ENCODE measurements around the gene MICOS13. TPM values are rescaled to one million over a fixed set of nuclear protein-coding genes. Genes with fewer than 3 reads are reported as not detected.

The MICOS13 gene
- total and polyA plus RNA-seq, 10 of the 15 experiments (the other 5 are each of a cell fraction or from before 2014, with no cell fraction given): 9.4 to 211 (median 51.3) TPM

- no peaks in the 10 kb centered on the region for H3K4me1 ChIP-seq (ENCODE audit: control insufficient read depth, insufficient read depth, low read length)
- ChIA-PET POLR2A (no interaction called here), SMC1A (ENCODE audit: uncharacterized antibody, unreplicated experiment) (interaction anchor here (0.6 kb wide), 1 partner anchor 550 kb away, joined by 3 read pairs; no protein-coding TSS in a partner anchor), CTCF (interaction anchor here (0.7 kb wide), 1 partner anchor 44 kb away, joined by 3 read pairs; no protein-coding TSS in a partner anchor), RAD21 (ENCODE audit: unreplicated experiment) (no interaction called here)
- H3K9me3 ChIP-seq (replicated peaks; ENCODE audit: control insufficient read depth, insufficient read depth, low read length): no peaks in the 10 kb centered on the region
- no peak overlapping the region for H3K27ac ChIP-seq (ENCODE audit: control insufficient read depth, insufficient read depth)
- H3K9ac ChIP-seq (ENCODE audit: control insufficient read depth, insufficient read depth, low read length): no peak overlapping the region
- peaks cover 13% of the 10 kb centered on the region for H4K20me1 ChIP-seq (ENCODE audit: control insufficient read depth, insufficient read depth)
- DNase-seq (ENCODE audit: low read depth, low spot score) (no peak), FAIRE-seq (no peak), ATAC-seq (no peak)
- H3K36me3 ChIP-seq (ENCODE audit: control insufficient read depth in 2 of 2, insufficient read depth in 2 of 2, low read length in 1 of 2): peaks cover 39 to 57% of the 10 kb centered on the region in 2 experiments
- peaks cover 28% of the 10 kb centered on the region for H3K79me2 ChIP-seq (ENCODE audit: control insufficient read depth, insufficient read depth, low read length)
- H3K4me2 ChIP-seq (ENCODE audit: control insufficient read depth, insufficient read depth): no peak overlapping the region
- no peak overlapping the region for H2AFZ ChIP-seq (ENCODE audit: control insufficient read depth, low read depth, low read length)
- intact Hi-C loops (cut with micrococcal nuclease; ENCODE audit: unreplicated experiment) (no loop called here), in situ Hi-C loops (cut with MboI) (no loop called here)
- 75% methylated on average over 4 of the region's 4 CpGs for WGBS (ENCODE audit: insufficient coverage, insufficient replicate concordance, low lambda C conversion rate, missing lambda C conversion rate)
- no TSS peak for BruUV-seq (replicated peaks)
- no peak overlapping the region for H3K4me3 ChIP-seq
- no peaks in the 10 kb centered on the region for H3K27me3 ChIP-seq (replicated peaks in 1 of 2; ENCODE audit: control insufficient read depth in 2 of 2, insufficient read depth in 2 of 2, low read length in 1 of 2)
- TF ChIP-seq CEBPB (IDR thresholded peaks at IDR 0.05; ENCODE audit: borderline replicate concordance in 1 of 2, low read depth in 2 of 2, low read length in 2 of 2): no peak
- TF ChIP-seq ZNF687 (IDR thresholded peaks at IDR 0.05): no peak
- no peak for TF ChIP-seq PML (IDR thresholded peaks at IDR 0.05; ENCODE audit: low read length)
- TF ChIP-seq RELA (IDR thresholded peaks at IDR 0.05; ENCODE audit: borderline replicate concordance, partially characterized antibody): no peak
- TF ChIP-seq STAT1 (conservative IDR thresholded peaks at IDR 0.05): no peak
- no peak for TF ChIP-seq SUZ12 (IDR thresholded peaks at IDR 0.05; ENCODE audit: unreplicated experiment)
- TF ChIP-seq PKNOX1 (IDR thresholded peaks at IDR 0.05): no peak
- no peak for TF ChIP-seq ZNF384 (IDR thresholded peaks at IDR 0.05; ENCODE audit: borderline replicate concordance, low read depth, low read length)
- TF ChIP-seq RBBP5 (conservative IDR thresholded peaks at IDR 0.05): no peak
- no peak for TF ChIP-seq NRF1 (conservative IDR thresholded peaks at IDR 0.05; ENCODE audit: low read depth, low read length)
- no peak for TF ChIP-seq SMARCA5 (IDR thresholded peaks at IDR 0.05)
- no peak for TF ChIP-seq MXI1 (IDR thresholded peaks at IDR 0.05; ENCODE audit: low read depth, low read length)
- TF ChIP-seq TARDBP (IDR thresholded peaks at IDR 0.05; ENCODE audit: borderline replicate concordance): no peak
- no peak for TF ChIP-seq EED (IDR thresholded peaks at IDR 0.05; ENCODE audit: low read depth)
- TF ChIP-seq, protein P1, sequence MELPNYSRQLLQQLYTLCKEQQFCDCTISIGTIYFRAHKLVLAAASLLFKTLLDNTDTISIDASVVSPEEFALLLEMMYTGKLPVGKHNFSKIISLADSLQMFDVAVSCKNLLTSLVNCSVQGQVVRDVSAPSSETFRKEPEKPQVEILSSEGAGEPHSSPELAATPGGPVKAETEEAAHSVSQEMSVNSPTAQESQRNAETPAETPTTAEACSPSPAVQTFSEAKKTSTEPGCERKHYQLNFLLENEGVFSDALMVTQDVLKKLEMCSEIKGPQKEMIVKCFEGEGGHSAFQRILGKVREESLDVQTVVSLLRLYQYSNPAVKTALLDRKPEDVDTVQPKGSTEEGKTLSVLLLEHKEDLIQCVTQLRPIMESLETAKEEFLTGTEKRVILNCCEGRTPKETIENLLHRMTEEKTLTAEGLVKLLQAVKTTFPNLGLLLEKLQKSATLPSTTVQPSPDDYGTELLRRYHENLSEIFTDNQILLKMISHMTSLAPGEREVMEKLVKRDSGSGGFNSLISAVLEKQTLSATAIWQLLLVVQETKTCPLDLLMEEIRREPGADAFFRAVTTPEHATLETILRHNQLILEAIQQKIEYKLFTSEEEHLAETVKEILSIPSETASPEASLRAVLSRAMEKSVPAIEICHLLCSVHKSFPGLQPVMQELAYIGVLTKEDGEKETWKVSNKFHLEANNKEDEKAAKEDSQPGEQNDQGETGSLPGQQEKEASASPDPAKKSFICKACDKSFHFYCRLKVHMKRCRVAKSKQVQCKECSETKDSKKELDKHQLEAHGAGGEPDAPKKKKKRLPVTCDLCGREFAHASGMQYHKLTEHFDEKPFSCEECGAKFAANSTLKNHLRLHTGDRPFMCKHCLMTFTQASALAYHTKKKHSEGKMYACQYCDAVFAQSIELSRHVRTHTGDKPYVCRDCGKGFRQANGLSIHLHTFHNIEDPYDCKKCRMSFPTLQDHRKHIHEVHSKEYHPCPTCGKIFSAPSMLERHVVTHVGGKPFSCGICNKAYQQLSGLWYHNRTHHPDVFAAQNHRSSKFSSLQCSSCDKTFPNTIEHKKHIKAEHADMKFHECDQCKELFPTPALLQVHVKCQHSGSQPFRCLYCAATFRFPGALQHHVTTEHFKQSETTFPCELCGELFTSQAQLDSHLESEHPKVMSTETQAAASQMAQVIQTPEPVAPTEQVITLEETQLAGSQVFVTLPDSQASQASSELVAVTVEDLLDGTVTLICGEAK (IDR thresholded peaks at IDR 0.05; ENCODE audit: borderline replicate concordance): no peak
- no peak for TF ChIP-seq LARP7 (IDR thresholded peaks at IDR 0.05)
Observed at GRCh38 chr19:5643060-5643459, 37.3 kb downstream of the MICOS13 start.

All from GM12878 (cell line).